BE2C (cell line): ENCODE data around the gene ABLIM3.

Experiments used
- DNase-seq: peaks from one replicate; pipeline ENCODE4 v3.0.0-alpha.2; 2020
- H3K27me3 ChIP-seq: fragments of 250-450 bp; sonication (Bioruptor Pico); 2 replicates; pipeline ENCODE4 v1.5.1; 2020; ENCODE audit warnings: mild to moderate bottlenecking
- H3K36me3 ChIP-seq: fragments of 250-450 bp; sonication (Bioruptor Pico); 2 replicates; pipeline ENCODE4 v1.5.1; 2020; ENCODE audit warnings: mild to moderate bottlenecking
- H3K4me1 ChIP-seq: fragments of 250-450 bp; sonication (Bioruptor Pico); 2 replicates; pipeline ENCODE4 v1.5.1; 2020
- H3K4me3 ChIP-seq: 2 replicates; pipeline ENCODE4 v1.5.1; 2011; ENCODE audit warnings: low read depth, low read length
- H3K9me3 ChIP-seq: fragments of 250-450 bp; sonication (Bioruptor Pico); 2 replicates; pipeline ENCODE4 v1.5.1; 2020
- CTCF ChIP-seq: IDR thresholded peaks from 2 replicates; pipeline ENCODE4 v1.5.1; 2012; ENCODE audit warnings: mild to moderate bottlenecking, low read depth, low read length

ABLIM3 gene

GRCh38 chr5:149221326-149221725 lies 80.0 kb downstream of the ABLIM3 start:
- Histone ChIP-seq H3K4me3 (no peak overlapping the region), H3K4me1 (no peaks in the 10 kb centered on the region), H3K36me3 (no peaks in the 10 kb centered on the region), H3K9me3 (no peaks in the 10 kb centered on the region), H3K27me3 (no peaks in the 10 kb centered on the region)
- DNase-seq = no peak
- no peak for TF ChIP-seq CTCF

GRCh38 chr5:149221731-149222342 lies 80.5 kb downstream of the ABLIM3 start:
- no peak for TF ChIP-seq CTCF
- no peak for DNase-seq
- no peaks in the 10 kb centered on the region for H3K36me3 ChIP-seq

GRCh38 chr5:149223081-149223848 lies 82.0 kb downstream of the ABLIM3 start:
- H3K9me3 ChIP-seq = no peaks in the 10 kb centered on the region
- no peak for TF ChIP-seq CTCF
- no peak overlapping the region for H3K4me3 ChIP-seq
- no peak for DNase-seq
- H3K27me3 ChIP-seq = no peaks in the 10 kb centered on the region
- H3K4me1 ChIP-seq = no peaks in the 10 kb centered on the region
- H3K36me3 ChIP-seq = no peaks in the 10 kb centered on the region

More at GRCh38 chr5:149221731-149222342, 80.5 kb downstream of the ABLIM3 start:
- no peaks in the 10 kb centered on the region for H3K4me1 ChIP-seq
- no peaks in the 10 kb centered on the region for H3K27me3 ChIP-seq
- H3K9me3 ChIP-seq = no peaks in the 10 kb centered on the region
- H3K4me3 ChIP-seq = no peak overlapping the region

GRCh38 chr5:149224282-149224681 lies 83.0 kb downstream of the ABLIM3 start:
- Histone ChIP-seq H3K4me3 (no peak overlapping the region), H3K9me3 (no peaks in the 10 kb centered on the region), H3K4me1 (no peaks in the 10 kb centered on the region), H3K27me3 (no peaks in the 10 kb centered on the region), H3K36me3 (no peaks in the 10 kb centered on the region)
- no peak for DNase-seq
- TF ChIP-seq CTCF = no peak

- Histone ChIP-seq H3K36me3 (no peaks in the 10 kb centered on the region), H3K9me3 (no peaks in the 10 kb centered on the region), H3K4me1 (no peaks in the 10 kb centered on the region), H3K4me3 (no peak overlapping the region), H3K27me3 (no peaks in the 10 kb centered on the region)
- no peak for DNase-seq
- no peak for TF ChIP-seq CTCF
Measured at GRCh38 chr5:149227168-149227826, 86.0 kb downstream of the ABLIM3 start.
